ENCODE data around the gene ASCL4.

GRCh38 chr12:107794451-107794850, 19.9 kb downstream of the ASCL4 start:
- TF ChIP-seq CTCF (IDR thresholded peaks at IDR 0.05) (no peak), EZH2phosphoT487 (IDR thresholded peaks at IDR 0.05) (no peak), EZH2 (IDR thresholded peaks at IDR 0.05) (no peak)
